SK-N-SH (cell line): ENCODE measurements around the gene CHCHD3.
"Not testable (repeated sequence)": the region's sequence is repeated elsewhere in the genome, so short reads cannot be mapped to it uniquely, and the experiment has no call there.

ENCODE experiments used
- FOXJ3 ChIP-seq: sonication (generic); formaldehyde crosslinking; IDR thresholded peaks from 2 replicates; pipeline ENCODE4 v1.5.1; 2020; ENCODE audit warnings: mild to moderate bottlenecking, missing genetic modification reagents
- GABPA ChIP-seq: IDR thresholded peaks from 2 replicates; pipeline ENCODE4 v1.4.0; 2012; ENCODE audit warnings: low read depth, mild to moderate bottlenecking
- JUND ChIP-seq: IDR thresholded peaks from 2 replicates; pipeline ENCODE4 v1.4.0; 2012
- POLR2AphosphoS5 ChIP-seq: IDR thresholded peaks from 2 replicates; pipeline ENCODE4 v1.6.1; 2012; ENCODE audit warnings: low read depth, low read length
- RCOR1 ChIP-seq: fragments of 150-350 bp; IDR thresholded peaks from 2 replicates; pipeline ENCODE4 v1.6.1; 2017; ENCODE audit warnings: antibody characterized with exemption, low read length
- TF ChIP-seq, protein P1 (sequence below): fragments of 200-600 bp; sonication (generic); IDR thresholded peaks from 2 replicates; pipeline ENCODE4 v1.6.1; 2017; ENCODE audit warnings: antibody characterized with exemption, mild to moderate bottlenecking, moderate library complexity
- TF ChIP-seq, protein P2 (sequence below): IDR thresholded peaks from 2 replicates; pipeline ENCODE4 v1.4.0; 2012; ENCODE audit warnings: low read depth, borderline replicate concordance
- TF ChIP-seq, protein P3 (sequence below): fragments of 150-350 bp; IDR thresholded peaks from 2 replicates; pipeline ENCODE4 v1.6.1; 2016; ENCODE audit warnings: mild to moderate bottlenecking, low read depth, low read length

DNA sequence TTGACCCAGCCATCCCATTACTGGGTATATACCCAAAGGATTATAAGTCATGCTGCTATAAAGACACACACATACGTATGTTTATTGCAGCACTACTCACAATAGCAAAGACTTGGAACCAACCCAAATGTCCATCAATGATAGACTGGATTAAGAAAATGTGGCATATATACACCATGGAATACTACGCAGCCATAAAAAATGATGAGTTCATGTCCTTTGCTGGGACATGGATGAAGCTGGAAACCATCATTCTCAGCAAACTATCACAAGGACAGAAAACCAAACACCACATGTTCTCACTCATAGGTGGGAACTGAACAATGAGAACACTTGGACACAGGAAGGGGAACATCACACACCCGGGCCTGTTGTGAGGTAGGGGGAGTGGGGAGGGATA is 179.6 kb downstream of the CHCHD3 start:
- not testable (repeated sequence) for TF ChIP-seq FOXJ3 (CRISPR knock-in tag); POLR2AphosphoS5; GABPA; JUND; RCOR1
- TF ChIP-seq, protein P1, sequence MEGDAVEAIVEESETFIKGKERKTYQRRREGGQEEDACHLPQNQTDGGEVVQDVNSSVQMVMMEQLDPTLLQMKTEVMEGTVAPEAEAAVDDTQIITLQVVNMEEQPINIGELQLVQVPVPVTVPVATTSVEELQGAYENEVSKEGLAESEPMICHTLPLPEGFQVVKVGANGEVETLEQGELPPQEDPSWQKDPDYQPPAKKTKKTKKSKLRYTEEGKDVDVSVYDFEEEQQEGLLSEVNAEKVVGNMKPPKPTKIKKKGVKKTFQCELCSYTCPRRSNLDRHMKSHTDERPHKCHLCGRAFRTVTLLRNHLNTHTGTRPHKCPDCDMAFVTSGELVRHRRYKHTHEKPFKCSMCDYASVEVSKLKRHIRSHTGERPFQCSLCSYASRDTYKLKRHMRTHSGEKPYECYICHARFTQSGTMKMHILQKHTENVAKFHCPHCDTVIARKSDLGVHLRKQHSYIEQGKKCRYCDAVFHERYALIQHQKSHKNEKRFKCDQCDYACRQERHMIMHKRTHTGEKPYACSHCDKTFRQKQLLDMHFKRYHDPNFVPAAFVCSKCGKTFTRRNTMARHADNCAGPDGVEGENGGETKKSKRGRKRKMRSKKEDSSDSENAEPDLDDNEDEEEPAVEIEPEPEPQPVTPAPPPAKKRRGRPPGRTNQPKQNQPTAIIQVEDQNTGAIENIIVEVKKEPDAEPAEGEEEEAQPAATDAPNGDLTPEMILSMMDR = not testable (repeated sequence)
- TF ChIP-seq, protein P2, sequence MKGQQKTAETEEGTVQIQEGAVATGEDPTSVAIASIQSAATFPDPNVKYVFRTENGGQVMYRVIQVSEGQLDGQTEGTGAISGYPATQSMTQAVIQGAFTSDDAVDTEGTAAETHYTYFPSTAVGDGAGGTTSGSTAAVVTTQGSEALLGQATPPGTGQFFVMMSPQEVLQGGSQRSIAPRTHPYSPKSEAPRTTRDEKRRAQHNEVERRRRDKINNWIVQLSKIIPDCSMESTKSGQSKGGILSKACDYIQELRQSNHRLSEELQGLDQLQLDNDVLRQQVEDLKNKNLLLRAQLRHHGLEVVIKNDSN = not testable (repeated sequence)
- TF ChIP-seq, protein P3, sequence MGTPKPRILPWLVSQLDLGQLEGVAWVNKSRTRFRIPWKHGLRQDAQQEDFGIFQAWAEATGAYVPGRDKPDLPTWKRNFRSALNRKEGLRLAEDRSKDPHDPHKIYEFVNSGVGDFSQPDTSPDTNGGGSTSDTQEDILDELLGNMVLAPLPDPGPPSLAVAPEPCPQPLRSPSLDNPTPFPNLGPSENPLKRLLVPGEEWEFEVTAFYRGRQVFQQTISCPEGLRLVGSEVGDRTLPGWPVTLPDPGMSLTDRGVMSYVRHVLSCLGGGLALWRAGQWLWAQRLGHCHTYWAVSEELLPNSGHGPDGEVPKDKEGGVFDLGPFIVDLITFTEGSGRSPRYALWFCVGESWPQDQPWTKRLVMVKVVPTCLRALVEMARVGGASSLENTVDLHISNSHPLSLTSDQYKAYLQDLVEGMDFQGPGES = not testable (repeated sequence)
